Endodermal cell (in vitro differentiated cells): ENCODE measurements around the gene AP2M1. TPM values are rescaled to one million over a fixed set of nuclear protein-coding genes. Genes with fewer than 3 reads are reported as not detected.
A peak's percentile ranks its signal among the peaks of the same experiment; 100 is the strongest.

Experiments
- DNase-seq: peaks from one replicate; pipeline ENCODE4 v3.0.0-alpha.2; 2017
- H3K27ac ChIP-seq: 2 replicates; pipeline ENCODE4 v1.5.1; 2013; ENCODE audit warnings: mild to moderate bottlenecking, low read depth, low read length, moderate library complexity
- H3K27me3 ChIP-seq: 2 replicates; pipeline ENCODE4 v1.6.1; 2013; ENCODE audit warnings: mild to moderate bottlenecking, low read length, moderate library complexity; ENCODE audit not compliant: insufficient read depth, control insufficient read depth, poor library complexity, severe bottlenecking
- H3K36me3 ChIP-seq: 2 replicates; pipeline ENCODE4 v1.7.0; 2013; ENCODE audit warnings: mild to moderate bottlenecking, low read length, moderate library complexity; ENCODE audit not compliant: control insufficient read depth, insufficient read depth
- H3K4me1 ChIP-seq: one replicate; pipeline ENCODE4 v1.7.0; 2013; ENCODE audit warnings: low read length; ENCODE audit not compliant: control insufficient read depth, insufficient read depth
- H3K4me3 ChIP-seq: 2 replicates; pipeline ENCODE4 v1.5.1; 2013; ENCODE audit warnings: mild to moderate bottlenecking, low read length, moderate library complexity
- H3K9ac ChIP-seq: 2 replicates; pipeline ENCODE4 v1.6.1; 2013; ENCODE audit warnings: mild to moderate bottlenecking, low read length, moderate library complexity; ENCODE audit not compliant: poor library complexity, severe bottlenecking; ENCODE audit errors: extremely low read depth
- H3K9me3 ChIP-seq: 2 replicates; pipeline ENCODE4 v1.6.1; 2013; ENCODE audit warnings: mild to moderate bottlenecking, low read length, moderate library complexity; ENCODE audit not compliant: control insufficient read depth
- H3K27ac Mint-ChIP-seq: 2 replicates; pipeline ENCODE4 v1.8.0; 2020; ENCODE audit warnings: mixed read lengths
- H3K27me3 Mint-ChIP-seq: 2 replicates; pipeline ENCODE4 v1.8.0; 2021; ENCODE audit warnings: mild to moderate bottlenecking, mixed read lengths; ENCODE audit not compliant: insufficient read depth
- H3K36me3 Mint-ChIP-seq: 2 replicates; pipeline ENCODE4 v1.8.0; 2020; ENCODE audit warnings: low read depth, mixed read lengths
- H3K4me1 Mint-ChIP-seq: 2 replicates; pipeline ENCODE4 v1.8.0; 2020; ENCODE audit warnings: mixed read lengths
- H3K4me3 Mint-ChIP-seq: 2 replicates; pipeline ENCODE4 v1.8.0; 2020; ENCODE audit warnings: mild to moderate bottlenecking, moderate library complexity, mixed read lengths
- H3K9me3 Mint-ChIP-seq: 2 replicates; pipeline ENCODE4 v1.8.0; 2020; ENCODE audit warnings: mild to moderate bottlenecking, mixed read lengths
- CTCF ChIP-seq: fragments of 200-600 bp; sonication (generic); conservative IDR thresholded peaks from 2 replicates; pipeline ENCODE4 v1.5.0; 2021; ENCODE audit warnings: antibody characterized with exemption, mild to moderate bottlenecking
- WGBS, 2 experiments: methylation state at CpG; one replicate each; pipeline versions ENCODE4 v1.1.5 to v1.1.7; 2013; ENCODE audit warnings: missing lambda C conversion rate in 2 of 2, mixed read lengths in 1 of 2; ENCODE audit not compliant: insufficient coverage in 1 of 2, insufficient read length in 1 of 2; 5-methylcytosine and 5-hydroxymethylcytosine counted together
- total RNA-seq, 2 donors: library from RNA; stranded (reverse); fragmentation: NEBNext Ultra II Directional in 1 of 2; extraction: Animal tissue kit (Norgen Biotek cat#: 25700) in 1 of 2; gene quantifications; 2 replicates in 1 of 2; 3 replicates in 1 of 2; pipeline ENCODE4 v1.2.1, GENCODE V29; 2021

The AP2M1 gene
- total RNA-seq, 2 donors from 2014 or later, result 412 to 450 TPM

GRCh38 chr3:184142199-184142598, 32.5 kb upstream of the AP2M1 start:
- Histone ChIP-seq H3K27ac (no peak overlapping the region), H3K4me1 (no peaks in the 10 kb centered on the region), H3K9ac (no peak overlapping the region), H3K36me3 (peaks cover 65% of the 10 kb centered on the region), H3K4me3 (no peak overlapping the region), H3K27me3 (no peaks in the 10 kb centered on the region), H3K9me3 (no peaks in the 10 kb centered on the region)
- TF ChIP-seq CTCF, result no peak
- H3K36me3 Mint-ChIP-seq, result peaks cover 47% of the 10 kb centered on the region
- WGBS, 2 experiments, result 97 to 100% methylated on average over 4 to 7 of the region's 7 CpGs
- H3K4me1 Mint-ChIP-seq, result peaks cover 8% of the 10 kb centered on the region
- no peak overlapping the region for H3K4me3 Mint-ChIP-seq
- no peak for DNase-seq
- no peaks in the 10 kb centered on the region for H3K9me3 Mint-ChIP-seq
- no peak overlapping the region for H3K27ac Mint-ChIP-seq
- no peaks in the 10 kb centered on the region for H3K27me3 Mint-ChIP-seq

GRCh38 chr3:184143327-184143726, 31.3 kb upstream of the AP2M1 start:
- no peak for TF ChIP-seq CTCF
- Histone ChIP-seq H3K27ac (no peak overlapping the region), H3K4me3 (no peak overlapping the region), H3K27me3 (no peaks in the 10 kb centered on the region), H3K9ac (no peak overlapping the region), H3K9me3 (no peaks in the 10 kb centered on the region), H3K36me3 (peaks cover 57% of the 10 kb centered on the region), H3K4me1 (no peaks in the 10 kb centered on the region)
- DNase-seq, result no peak
- Mint-ChIP-seq H3K36me3 (peaks cover 41% of the 10 kb centered on the region), H3K27me3 (no peaks in the 10 kb centered on the region), H3K27ac (no peak overlapping the region), H3K9me3 (no peaks in the 10 kb centered on the region), H3K4me3 (no peak overlapping the region), H3K4me1 (peaks cover 8% of the 10 kb centered on the region)
- 90 to 94% methylated on average over 3 of the region's 3 CpGs for WGBS, 2 experiments

GRCh38 chr3:184144505-184144904, 30.1 kb upstream of the AP2M1 start:
- Mint-ChIP-seq H3K4me3 (no peak overlapping the region), H3K36me3 (peaks cover 41% of the 10 kb centered on the region), H3K4me1 (peaks cover 8% of the 10 kb centered on the region), H3K9me3 (no peaks in the 10 kb centered on the region), H3K27ac (peak overlapping the region; percentile 30), H3K27me3 (no peaks in the 10 kb centered on the region)
- Histone ChIP-seq H3K4me3 (no peak overlapping the region), H3K36me3 (peaks cover 57% of the 10 kb centered on the region), H3K27me3 (no peaks in the 10 kb centered on the region), H3K4me1 (no peaks in the 10 kb centered on the region), H3K9ac (no peak overlapping the region), H3K27ac (no peak overlapping the region), H3K9me3 (no peaks in the 10 kb centered on the region)
- WGBS, 2 experiments, result 79 to 97% methylated on average over 3 to 5 of the region's 5 CpGs
- no peak for TF ChIP-seq CTCF
- no peak for DNase-seq
